Neural cell (in vitro differentiated cells): ENCODE results near the gene STMN3. TPM values are rescaled to one million over a fixed set of nuclear protein-coding genes. Genes with fewer than 3 reads are reported as not detected.
"Not testable (repeated sequence)": the region's sequence is repeated elsewhere in the genome, so short reads cannot be mapped to it uniquely, and the experiment has no call there.

Experiments used
- H2AFZ ChIP-seq: fragments of 200-600, 300-800 bp; sonication (generic), shearing (Covaris generic); 2 replicates; pipeline ENCODE4 v1.6.0; 2014; ENCODE audit warnings: low read depth, mild to moderate bottlenecking, antibody characterized with exemption, low read length, moderate library complexity
- H3F3A ChIP-seq: fragments of 200-600 bp; shearing (Covaris generic); 2 replicates; pipeline ENCODE4 v1.6.1; 2016; ENCODE audit warnings: mild to moderate bottlenecking, moderate library complexity, mixed read lengths, antibody characterized with exemption, low read length; ENCODE audit not compliant: insufficient read depth, poor library complexity, severe bottlenecking
- H3K27ac ChIP-seq: fragments of 200-600, 300-800 bp; sonication (generic), shearing (Covaris generic); 2 replicates; pipeline ENCODE4 v1.5.1; 2014; ENCODE audit warnings: mild to moderate bottlenecking, low read length, moderate library complexity
- H3K27me3 ChIP-seq: fragments of 300-800, 200-600 bp; sonication (generic), shearing (Covaris generic); 2 replicates; pipeline ENCODE4 v1.6.0; 2014; ENCODE audit warnings: mild to moderate bottlenecking, low read depth, low read length, moderate library complexity; ENCODE audit not compliant: insufficient read depth
- H3K36me3 ChIP-seq: fragments of 300-800, 200-600 bp; sonication (generic), shearing (Covaris generic); 2 replicates; pipeline ENCODE4 v1.5.1; 2014; ENCODE audit warnings: mild to moderate bottlenecking, antibody characterized with exemption, low read length, moderate library complexity; ENCODE audit not compliant: insufficient read depth
- H3K4me2 ChIP-seq: fragments of 300-800, 200-600 bp; sonication (generic), shearing (Covaris generic); 2 replicates; pipeline ENCODE4 v1.6.0; 2014; ENCODE audit warnings: mild to moderate bottlenecking, low read length
- H3K4me3 ChIP-seq: fragments of 300-800, 200-600 bp; sonication (generic), shearing (Covaris generic); 2 replicates; pipeline ENCODE4 v1.5.1; 2014; ENCODE audit warnings: mild to moderate bottlenecking, low read length, moderate library complexity
- H3K79me2 ChIP-seq: fragments of 200-600 bp; shearing (Covaris generic); replicated peaks from 2 replicates; pipeline ENCODE4 v1.6.0; 2014; ENCODE audit warnings: mild to moderate bottlenecking, low read length, moderate library complexity; ENCODE audit not compliant: insufficient read depth
- H3K9ac ChIP-seq: fragments of 300-800, 200-600 bp; sonication (generic), shearing (Covaris generic); 2 replicates; pipeline ENCODE4 v1.6.1; 2016; ENCODE audit warnings: mild to moderate bottlenecking, low read length, mixed read lengths
- H3K9me2 ChIP-seq: fragments of 200-600 bp; shearing (Covaris generic); 2 replicates; pipeline ENCODE4 v1.6.1; 2016; ENCODE audit warnings: mild to moderate bottlenecking, low read length, mixed read lengths; ENCODE audit not compliant: insufficient read depth
- H3K9me3 ChIP-seq: fragments of 200-600, 300-800 bp; sonication (generic), shearing (Covaris generic); 2 replicates; pipeline ENCODE4 v1.6.1; 2016; ENCODE audit warnings: mild to moderate bottlenecking, mixed run types, low read length, moderate library complexity, mixed read lengths
- H4K20me1 ChIP-seq: fragments of 200-600 bp; shearing (Covaris generic); 2 replicates; pipeline ENCODE4 v1.6.1; 2016; ENCODE audit warnings: mild to moderate bottlenecking, mixed run types; ENCODE audit not compliant: insufficient read depth
- EP300 ChIP-seq: fragments of 450-650 bp; conservative IDR thresholded peaks from 2 replicates; pipeline ENCODE4 v1.6.1; 2014; ENCODE audit warnings: antibody characterized with exemption, mild to moderate bottlenecking, moderate library complexity; ENCODE audit not compliant: poor library complexity, severe bottlenecking
- EZH2 ChIP-seq: fragments of 200-600, 300-800 bp; shearing (Covaris generic), sonication (generic); IDR thresholded peaks from 2 replicates; pipeline ENCODE4 v1.6.1; 2014; ENCODE audit warnings: antibody characterized with exemption, low read length, borderline replicate concordance, mild to moderate bottlenecking; ENCODE audit not compliant: insufficient read depth, poor library complexity, severe bottlenecking
- MXI1 ChIP-seq: fragments of 450-650 bp; conservative IDR thresholded peaks from 2 replicates; pipeline ENCODE4 v1.6.1; 2014; ENCODE audit warnings: antibody characterized with exemption, mild to moderate bottlenecking; ENCODE audit not compliant: poor library complexity, severe bottlenecking
- POLR2AphosphoS5 ChIP-seq: IDR thresholded peaks from 2 replicates; pipeline ENCODE4 v1.6.1; 2012
- RAD21 ChIP-seq: fragments of 450-650 bp; conservative IDR thresholded peaks from 2 replicates; pipeline ENCODE4 v1.6.1; 2014; ENCODE audit warnings: antibody characterized with exemption, mild to moderate bottlenecking, moderate library complexity
- SMC3 ChIP-seq: fragments of 450-650 bp; conservative IDR thresholded peaks from 2 replicates; pipeline ENCODE4 v1.6.1; 2014; ENCODE audit warnings: antibody characterized with exemption, mild to moderate bottlenecking, moderate library complexity; ENCODE audit not compliant: poor library complexity
- TAF1 ChIP-seq: IDR thresholded peaks from 2 replicates; pipeline ENCODE4 v1.6.1; 2012; ENCODE audit warnings: low read depth
- polyA plus RNA-seq: library from polyadenylated mRNA; depleted of rRNA; stranded (reverse); fragments of >200 nt; gene quantifications from 2 replicates; pipeline ENCODE4 v1.2.3, GENCODE V29; 2014
- TF ChIP-seq, protein P1 (sequence below): IDR thresholded peaks from 2 replicates; pipeline ENCODE4 v1.6.1; 2012; ENCODE audit warnings: borderline replicate concordance
- TF ChIP-seq, protein P2 (sequence below): fragments of 450-650 bp; IDR thresholded peaks from 2 replicates; pipeline ENCODE4 v1.5.1; 2014; ENCODE audit warnings: antibody characterized with exemption, mild to moderate bottlenecking, moderate library complexity; ENCODE audit not compliant: poor library complexity, severe bottlenecking

Gene STMN3
- polyA plus RNA-seq, 1 donor from 2014 or later, result 268 TPM

DNA sequence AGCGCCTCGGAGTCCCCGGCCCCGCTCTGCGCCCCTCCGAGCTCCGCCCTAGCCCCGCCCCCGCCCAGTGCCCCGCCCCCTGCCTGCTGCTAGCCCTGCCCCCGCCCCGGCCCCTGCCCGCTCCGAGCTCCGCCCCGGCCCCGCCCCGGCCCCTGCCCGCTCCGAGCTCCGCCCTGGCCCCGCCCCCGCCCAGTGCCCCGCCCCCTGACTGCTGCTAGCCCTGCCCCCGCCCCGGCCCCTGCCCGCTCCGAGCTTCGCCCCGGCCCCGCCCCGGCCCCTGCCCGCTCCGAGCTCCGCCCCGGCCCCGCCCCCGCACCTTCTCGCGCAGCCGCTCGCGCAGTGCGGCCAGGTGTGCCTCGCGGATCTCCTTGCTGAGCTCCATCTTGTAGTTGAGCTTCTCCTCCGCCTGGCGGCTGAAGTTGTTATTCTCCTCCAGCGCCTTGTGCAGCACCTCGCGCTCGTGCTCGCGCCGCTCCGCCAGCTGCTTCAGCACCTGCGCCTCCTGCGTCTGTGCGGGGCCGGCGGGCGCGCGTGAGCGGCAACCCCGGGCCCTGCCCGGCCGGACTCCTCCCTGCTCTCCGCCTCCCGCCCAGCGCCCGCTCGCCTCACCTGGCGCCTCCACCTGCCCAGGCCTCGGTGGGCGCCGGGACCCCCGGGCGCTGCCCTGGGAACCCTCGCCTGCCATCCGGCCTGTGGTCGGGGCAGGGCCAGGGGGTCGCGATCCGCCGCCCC is 11.3 kb downstream of the STMN3 start:
- no peaks in the 10 kb centered on the region for H3K9me2 ChIP-seq
- no peak overlapping the region for H3K4me2 ChIP-seq
- H3K4me3 ChIP-seq, result peak overlapping the region; percentile 62
- H3K9ac ChIP-seq, result peak overlapping the region; percentile 46
- H3K9me3 ChIP-seq, result no peaks in the 10 kb centered on the region
- TF ChIP-seq, protein P1, sequence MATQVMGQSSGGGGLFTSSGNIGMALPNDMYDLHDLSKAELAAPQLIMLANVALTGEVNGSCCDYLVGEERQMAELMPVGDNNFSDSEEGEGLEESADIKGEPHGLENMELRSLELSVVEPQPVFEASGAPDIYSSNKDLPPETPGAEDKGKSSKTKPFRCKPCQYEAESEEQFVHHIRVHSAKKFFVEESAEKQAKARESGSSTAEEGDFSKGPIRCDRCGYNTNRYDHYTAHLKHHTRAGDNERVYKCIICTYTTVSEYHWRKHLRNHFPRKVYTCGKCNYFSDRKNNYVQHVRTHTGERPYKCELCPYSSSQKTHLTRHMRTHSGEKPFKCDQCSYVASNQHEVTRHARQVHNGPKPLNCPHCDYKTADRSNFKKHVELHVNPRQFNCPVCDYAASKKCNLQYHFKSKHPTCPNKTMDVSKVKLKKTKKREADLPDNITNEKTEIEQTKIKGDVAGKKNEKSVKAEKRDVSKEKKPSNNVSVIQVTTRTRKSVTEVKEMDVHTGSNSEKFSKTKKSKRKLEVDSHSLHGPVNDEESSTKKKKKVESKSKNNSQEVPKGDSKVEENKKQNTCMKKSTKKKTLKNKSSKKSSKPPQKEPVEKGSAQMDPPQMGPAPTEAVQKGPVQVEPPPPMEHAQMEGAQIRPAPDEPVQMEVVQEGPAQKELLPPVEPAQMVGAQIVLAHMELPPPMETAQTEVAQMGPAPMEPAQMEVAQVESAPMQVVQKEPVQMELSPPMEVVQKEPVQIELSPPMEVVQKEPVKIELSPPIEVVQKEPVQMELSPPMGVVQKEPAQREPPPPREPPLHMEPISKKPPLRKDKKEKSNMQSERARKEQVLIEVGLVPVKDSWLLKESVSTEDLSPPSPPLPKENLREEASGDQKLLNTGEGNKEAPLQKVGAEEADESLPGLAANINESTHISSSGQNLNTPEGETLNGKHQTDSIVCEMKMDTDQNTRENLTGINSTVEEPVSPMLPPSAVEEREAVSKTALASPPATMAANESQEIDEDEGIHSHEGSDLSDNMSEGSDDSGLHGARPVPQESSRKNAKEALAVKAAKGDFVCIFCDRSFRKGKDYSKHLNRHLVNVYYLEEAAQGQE, result peak; percentile 26
- TF ChIP-seq, protein P2, sequence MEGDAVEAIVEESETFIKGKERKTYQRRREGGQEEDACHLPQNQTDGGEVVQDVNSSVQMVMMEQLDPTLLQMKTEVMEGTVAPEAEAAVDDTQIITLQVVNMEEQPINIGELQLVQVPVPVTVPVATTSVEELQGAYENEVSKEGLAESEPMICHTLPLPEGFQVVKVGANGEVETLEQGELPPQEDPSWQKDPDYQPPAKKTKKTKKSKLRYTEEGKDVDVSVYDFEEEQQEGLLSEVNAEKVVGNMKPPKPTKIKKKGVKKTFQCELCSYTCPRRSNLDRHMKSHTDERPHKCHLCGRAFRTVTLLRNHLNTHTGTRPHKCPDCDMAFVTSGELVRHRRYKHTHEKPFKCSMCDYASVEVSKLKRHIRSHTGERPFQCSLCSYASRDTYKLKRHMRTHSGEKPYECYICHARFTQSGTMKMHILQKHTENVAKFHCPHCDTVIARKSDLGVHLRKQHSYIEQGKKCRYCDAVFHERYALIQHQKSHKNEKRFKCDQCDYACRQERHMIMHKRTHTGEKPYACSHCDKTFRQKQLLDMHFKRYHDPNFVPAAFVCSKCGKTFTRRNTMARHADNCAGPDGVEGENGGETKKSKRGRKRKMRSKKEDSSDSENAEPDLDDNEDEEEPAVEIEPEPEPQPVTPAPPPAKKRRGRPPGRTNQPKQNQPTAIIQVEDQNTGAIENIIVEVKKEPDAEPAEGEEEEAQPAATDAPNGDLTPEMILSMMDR, result peak; percentile 75
- TF ChIP-seq POLR2AphosphoS5 (peak; percentile 49), SMC3 (peak; percentile 71), TAF1 (no peak), RAD21 (peak; percentile 61), EZH2 (no peak), EP300 (peak; percentile 31), MXI1 (peak; percentile 87)
- no peaks in the 10 kb centered on the region for H3F3A ChIP-seq
- H4K20me1 ChIP-seq, result peaks cover 4% of the 10 kb centered on the region
- no peaks in the 10 kb centered on the region for H3K36me3 ChIP-seq
- no peak overlapping the region for H2AFZ ChIP-seq
- H3K79me2 ChIP-seq, result no peaks in the 10 kb centered on the region
- H3K27me3 ChIP-seq, result no peaks in the 10 kb centered on the region
- no peak overlapping the region for H3K27ac ChIP-seq

DNA sequence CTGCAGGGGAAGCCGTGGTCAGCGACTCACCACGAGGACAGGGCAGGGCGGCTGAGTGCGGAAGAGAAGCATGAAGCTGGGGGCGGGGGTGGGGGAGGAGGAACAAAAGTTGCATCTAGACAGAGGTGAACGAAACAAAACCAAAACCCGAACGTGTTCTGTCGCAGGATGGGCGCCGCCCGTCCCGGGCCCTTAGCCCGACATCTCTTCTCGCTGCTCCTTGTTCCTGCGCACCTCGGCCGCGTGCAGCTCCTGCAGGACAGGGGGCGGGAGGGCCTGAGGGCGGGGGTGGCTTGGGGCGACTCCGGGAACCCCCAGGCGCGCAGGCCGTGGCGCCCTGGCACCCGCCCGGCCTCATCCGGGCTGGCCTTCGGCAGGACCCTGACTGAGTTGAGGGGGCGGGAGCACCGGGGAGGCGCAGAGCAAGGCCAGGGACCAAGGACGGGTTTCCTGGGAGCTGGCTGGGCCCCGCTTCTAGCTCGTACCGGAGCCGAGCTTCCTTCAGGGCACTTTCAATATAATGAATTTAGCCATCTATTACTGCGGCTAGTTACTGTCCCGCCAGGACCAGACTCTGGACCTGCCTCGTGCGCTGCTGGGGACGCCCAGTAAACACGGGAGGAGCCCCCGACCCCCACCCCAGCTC is 12.0 kb downstream of the STMN3 start:
- H3K27ac ChIP-seq, result no peak overlapping the region

DNA sequence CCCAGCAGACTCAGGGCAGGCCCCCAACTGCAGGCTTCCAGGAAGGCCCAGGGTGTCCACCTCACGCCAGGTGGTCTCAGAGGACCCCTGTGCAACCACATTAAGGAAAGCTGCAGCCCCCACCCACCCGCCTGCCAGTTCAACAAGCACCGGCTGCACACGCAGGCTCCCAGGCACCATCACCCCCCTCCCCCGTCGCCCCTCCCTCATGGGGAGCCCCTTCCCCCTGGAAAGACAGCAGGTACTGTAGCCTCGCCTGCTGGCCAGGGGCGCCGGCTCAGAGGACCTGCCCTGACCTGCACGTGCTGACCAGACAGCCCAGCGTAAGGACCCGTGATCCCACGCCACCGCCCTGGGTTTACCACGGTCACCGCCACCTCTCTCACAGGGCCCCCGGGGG is 12.5 kb downstream of the STMN3 start:
- H3K27ac ChIP-seq, H3K79me2 ChIP-seq, H3K9me3 ChIP-seq, H2AFZ ChIP-seq, H3K27me3 ChIP-seq, H3K4me2 ChIP-seq, H3K36me3 ChIP-seq, H3F3A ChIP-seq, H3K4me3 ChIP-seq, H3K9ac ChIP-seq, H3K9me2 ChIP-seq, H4K20me1 ChIP-seq: not testable (repeated sequence)

More for the DNA sequence above, 12.0 kb downstream of the STMN3 start:
- no peak overlapping the region for H3K4me3 ChIP-seq
- no peaks in the 10 kb centered on the region for H3K79me2 ChIP-seq
- no peak overlapping the region for H3K9ac ChIP-seq
- H3K27me3 ChIP-seq, result no peaks in the 10 kb centered on the region
- H3K4me2 ChIP-seq, result no peak overlapping the region
- H3F3A ChIP-seq, result no peaks in the 10 kb centered on the region
- no peak for TF ChIP-seq TAF1
- no peaks in the 10 kb centered on the region for H3K36me3 ChIP-seq
- no peak overlapping the region for H2AFZ ChIP-seq
- H4K20me1 ChIP-seq, result peaks cover 4% of the 10 kb centered on the region
- H3K9me2 ChIP-seq, result no peaks in the 10 kb centered on the region
- H3K9me3 ChIP-seq, result no peaks in the 10 kb centered on the region
